ENCODE results near the gene DCAF8.

The DCAF8 gene

DNA sequence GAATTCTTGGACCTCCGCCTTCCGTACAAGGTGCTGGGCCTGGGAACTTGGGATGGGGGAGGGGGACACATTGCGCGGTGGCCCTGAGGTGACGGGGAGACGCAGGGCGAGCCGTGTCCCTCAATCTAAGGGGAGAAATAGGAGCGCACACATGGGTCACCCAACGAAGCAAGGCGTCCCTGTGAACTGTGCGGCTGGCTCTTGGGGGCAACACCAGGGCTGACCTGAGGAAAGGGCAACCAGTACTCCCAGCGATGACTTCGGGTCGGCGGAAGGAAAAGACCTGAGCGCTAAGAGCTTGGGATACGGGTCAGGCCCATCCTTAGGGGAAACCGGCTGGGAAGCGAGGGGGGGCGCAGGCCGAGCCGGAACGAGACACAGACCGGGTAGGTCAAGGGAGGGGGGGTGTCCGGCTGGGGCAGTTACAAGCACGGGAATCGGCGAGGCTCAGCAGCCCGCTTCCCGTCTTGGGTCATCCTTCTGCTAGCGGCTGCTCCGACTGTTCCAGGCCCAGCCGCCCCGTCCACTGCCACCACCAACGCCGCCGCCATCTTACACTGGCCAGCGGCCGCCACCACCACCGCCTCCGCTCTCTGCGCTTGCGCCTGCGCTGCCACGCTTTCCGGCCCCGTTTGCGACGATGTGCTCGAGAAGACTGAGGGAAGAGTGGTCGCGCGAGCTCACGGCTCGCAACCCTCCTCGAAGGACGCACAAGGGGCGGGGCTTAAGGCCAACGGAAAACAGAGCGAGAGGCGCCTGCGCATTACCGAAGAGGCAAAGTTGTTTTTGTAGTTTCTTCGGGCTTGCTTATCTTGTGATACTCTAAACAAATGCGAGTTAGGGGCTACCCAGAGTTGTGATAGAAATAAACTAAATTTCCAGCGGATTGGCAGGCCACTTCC is at the start of gene DCAF8:
Gene DCAF8, minus strand, starts transcription at position 657 of the 902 bp plus-strand sequence. CDS start 18,541 bp downstream, outside the sequence.
- TF ChIP-seq POLR2A (IDR thresholded peaks at IDR 0.05; ENCODE audit: extremely low read depth, insufficient read length) (peak; percentile 82), MYC (IDR thresholded peaks at IDR 0.05; ENCODE audit: low read depth, low read length) (peak; percentile 37)
- TF ChIP-seq, protein P1, sequence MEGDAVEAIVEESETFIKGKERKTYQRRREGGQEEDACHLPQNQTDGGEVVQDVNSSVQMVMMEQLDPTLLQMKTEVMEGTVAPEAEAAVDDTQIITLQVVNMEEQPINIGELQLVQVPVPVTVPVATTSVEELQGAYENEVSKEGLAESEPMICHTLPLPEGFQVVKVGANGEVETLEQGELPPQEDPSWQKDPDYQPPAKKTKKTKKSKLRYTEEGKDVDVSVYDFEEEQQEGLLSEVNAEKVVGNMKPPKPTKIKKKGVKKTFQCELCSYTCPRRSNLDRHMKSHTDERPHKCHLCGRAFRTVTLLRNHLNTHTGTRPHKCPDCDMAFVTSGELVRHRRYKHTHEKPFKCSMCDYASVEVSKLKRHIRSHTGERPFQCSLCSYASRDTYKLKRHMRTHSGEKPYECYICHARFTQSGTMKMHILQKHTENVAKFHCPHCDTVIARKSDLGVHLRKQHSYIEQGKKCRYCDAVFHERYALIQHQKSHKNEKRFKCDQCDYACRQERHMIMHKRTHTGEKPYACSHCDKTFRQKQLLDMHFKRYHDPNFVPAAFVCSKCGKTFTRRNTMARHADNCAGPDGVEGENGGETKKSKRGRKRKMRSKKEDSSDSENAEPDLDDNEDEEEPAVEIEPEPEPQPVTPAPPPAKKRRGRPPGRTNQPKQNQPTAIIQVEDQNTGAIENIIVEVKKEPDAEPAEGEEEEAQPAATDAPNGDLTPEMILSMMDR (IDR thresholded peaks at IDR 0.05; ENCODE audit: low read depth, low read length): no peak
- TF ChIP-seq, protein P2, sequence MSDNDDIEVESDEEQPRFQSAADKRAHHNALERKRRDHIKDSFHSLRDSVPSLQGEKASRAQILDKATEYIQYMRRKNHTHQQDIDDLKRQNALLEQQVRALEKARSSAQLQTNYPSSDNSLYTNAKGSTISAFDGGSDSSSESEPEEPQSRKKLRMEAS (IDR thresholded peaks at IDR 0.05; ENCODE audit: low read depth, low read length): peak; percentile 62
- peak within 1 kb of the TSS; percentile 87 for H3K4me3 ChIP-seq (ENCODE audit: low read depth, low read length)
- peak; percentile 97 for DNase-seq (ENCODE audit: low read depth)

DNA sequence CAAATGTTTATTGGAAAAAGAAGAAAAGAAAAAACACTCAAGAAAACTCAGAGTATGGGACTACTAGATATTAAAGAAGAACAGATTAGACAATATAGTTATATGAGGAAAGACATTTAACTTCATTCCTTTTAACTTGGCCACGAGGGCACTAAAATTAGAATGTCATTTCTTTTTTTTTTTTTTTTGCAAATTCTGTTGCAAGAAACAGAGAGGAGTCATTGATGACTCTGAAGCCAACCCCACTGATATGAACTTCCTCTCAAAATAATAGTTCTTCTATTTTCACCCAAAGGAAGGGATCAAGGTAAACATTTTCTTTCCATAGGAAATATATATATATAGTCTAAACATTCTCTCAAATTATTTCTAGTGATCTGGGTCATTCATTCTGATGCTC is 47.2 kb upstream of the DCAF8 start:
- H3K4me3 ChIP-seq (ENCODE audit: low read depth, low read length): no peak overlapping the region
- no peak for DNase-seq (ENCODE audit: low read depth)
- TF ChIP-seq, protein P1 (IDR thresholded peaks at IDR 0.05; ENCODE audit: low read depth, low read length): no peak
- no peak for TF ChIP-seq POLR2A (IDR thresholded peaks at IDR 0.05; ENCODE audit: extremely low read depth, insufficient read length)
- no peak for TF ChIP-seq MYC (IDR thresholded peaks at IDR 0.05; ENCODE audit: low read depth, low read length)
- TF ChIP-seq, protein P2 (IDR thresholded peaks at IDR 0.05; ENCODE audit: low read depth, low read length): no peak

DNA sequence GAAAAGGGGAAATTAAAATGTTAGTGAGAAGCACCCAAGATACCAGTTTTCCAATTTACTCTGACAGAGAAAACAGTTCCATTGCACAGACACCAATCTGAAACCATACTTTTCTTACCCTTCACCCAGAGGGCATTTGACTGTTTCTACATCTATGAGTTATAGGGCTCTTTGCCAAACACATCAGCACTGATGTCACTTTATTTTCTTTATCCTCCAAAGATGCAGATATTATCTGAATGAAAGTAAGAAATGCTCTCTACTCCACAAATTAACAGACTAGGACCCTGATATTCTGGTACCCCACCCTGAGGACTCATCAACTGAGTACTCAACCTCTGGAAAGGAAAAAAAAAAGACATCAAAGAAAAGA is 46.8 kb upstream of the DCAF8 start:
- no peak overlapping the region for H3K4me3 ChIP-seq (ENCODE audit: low read depth, low read length)
- DNase-seq (ENCODE audit: low read depth): no peak
- TF ChIP-seq, protein P2 (IDR thresholded peaks at IDR 0.05; ENCODE audit: low read depth, low read length): no peak
- TF ChIP-seq, protein P1 (IDR thresholded peaks at IDR 0.05; ENCODE audit: low read depth, low read length): no peak
- no peak for TF ChIP-seq POLR2A (IDR thresholded peaks at IDR 0.05; ENCODE audit: extremely low read depth, insufficient read length)
- TF ChIP-seq MYC (IDR thresholded peaks at IDR 0.05; ENCODE audit: low read depth, low read length): no peak

DNA sequence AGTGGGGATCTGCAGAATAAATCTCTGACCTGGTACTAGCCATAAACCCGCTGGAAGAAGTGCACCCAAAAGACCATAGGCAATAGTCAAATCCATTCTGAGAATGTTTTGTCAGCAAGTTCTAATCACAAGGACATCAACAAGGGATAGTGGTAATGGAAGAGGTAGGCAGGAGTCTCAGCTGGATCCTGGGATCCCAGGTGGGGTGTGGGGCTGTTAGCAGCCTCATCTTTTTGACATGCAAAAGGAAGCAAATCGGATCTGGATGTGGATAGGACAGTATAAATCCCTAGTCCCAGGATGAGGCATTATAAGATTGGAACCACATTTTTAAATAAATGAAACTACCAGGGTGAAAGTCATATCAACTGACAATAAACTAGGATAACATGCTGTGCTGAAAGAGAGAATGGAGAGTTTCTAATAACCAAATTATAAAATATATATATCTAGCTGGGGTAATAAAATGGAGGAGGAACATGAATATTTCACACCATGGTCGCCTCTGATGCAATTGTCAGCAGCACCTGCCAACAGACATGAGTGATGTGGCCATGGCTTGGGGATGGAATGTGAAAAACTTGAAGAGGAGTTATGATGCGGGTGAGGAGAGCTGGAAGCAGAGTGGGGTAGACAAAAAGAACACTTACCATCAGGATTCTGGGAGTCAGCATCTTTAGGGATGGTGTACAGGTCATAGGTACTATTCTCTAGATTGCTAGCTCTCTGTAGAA is 46.3 kb upstream of the DCAF8 start:
- no peak for DNase-seq (ENCODE audit: low read depth)
- H3K4me3 ChIP-seq (ENCODE audit: low read depth, low read length): no peak overlapping the region
- TF ChIP-seq, protein P2 (IDR thresholded peaks at IDR 0.05; ENCODE audit: low read depth, low read length): no peak
- no peak for TF ChIP-seq MYC (IDR thresholded peaks at IDR 0.05; ENCODE audit: low read depth, low read length)
- TF ChIP-seq, protein P1 (IDR thresholded peaks at IDR 0.05; ENCODE audit: low read depth, low read length): no peak
- no peak for TF ChIP-seq POLR2A (IDR thresholded peaks at IDR 0.05; ENCODE audit: extremely low read depth, insufficient read length)

DNA sequence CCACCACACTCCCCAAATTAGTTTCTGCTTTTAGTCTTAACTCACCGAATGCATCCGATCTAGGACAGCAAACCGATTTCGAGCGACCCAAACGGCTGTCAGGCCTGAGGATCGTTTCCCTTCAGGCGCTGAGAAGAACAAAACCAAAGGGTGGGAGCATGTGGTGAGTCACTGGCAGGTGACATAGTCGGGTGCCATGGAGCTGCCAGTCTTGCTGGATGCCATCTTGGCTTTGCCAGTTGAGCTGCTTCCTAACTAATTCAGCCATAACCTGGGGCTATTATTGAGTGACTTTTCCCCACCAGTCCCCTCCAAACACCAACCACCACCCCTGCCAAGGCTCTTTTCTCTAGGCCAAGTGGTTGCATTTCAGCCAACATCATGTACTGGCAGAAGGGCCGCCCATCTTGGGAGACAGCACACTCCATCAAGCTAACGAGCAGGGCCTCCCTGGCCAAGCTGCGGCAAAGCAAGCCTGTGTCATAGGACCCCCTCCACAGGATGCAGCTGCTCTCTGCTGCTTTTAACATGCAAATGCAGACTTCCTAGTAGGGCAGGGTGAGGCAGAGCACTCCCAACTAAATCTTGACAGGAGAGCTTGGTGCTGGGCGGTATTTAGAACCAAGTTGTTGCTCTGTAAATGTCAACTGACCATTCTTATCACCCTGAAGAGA is 44.9 kb upstream of the DCAF8 start:
- TF ChIP-seq POLR2A (IDR thresholded peaks at IDR 0.05; ENCODE audit: extremely low read depth, insufficient read length): no peak
- no peak for DNase-seq (ENCODE audit: low read depth)
- no peak overlapping the region for H3K4me3 ChIP-seq (ENCODE audit: low read depth, low read length)

Data from NB4 (cell line).